NCI-H2196 treated with DMSO at 0.1 percent for 48 hours (cell line): ENCODE results near the gene C3orf38.
"Not testable (repeated sequence)": the region's sequence is repeated elsewhere in the genome, so short reads cannot be mapped to it uniquely, and the experiment has no call there.

Experiments used
- DNase-seq: peaks from one replicate; lab custom pipeline; 2025; ENCODE audit not compliant: unreplicated experiment; lab: John Stamatoyannopoulos, UW

Gene C3orf38

DNA sequence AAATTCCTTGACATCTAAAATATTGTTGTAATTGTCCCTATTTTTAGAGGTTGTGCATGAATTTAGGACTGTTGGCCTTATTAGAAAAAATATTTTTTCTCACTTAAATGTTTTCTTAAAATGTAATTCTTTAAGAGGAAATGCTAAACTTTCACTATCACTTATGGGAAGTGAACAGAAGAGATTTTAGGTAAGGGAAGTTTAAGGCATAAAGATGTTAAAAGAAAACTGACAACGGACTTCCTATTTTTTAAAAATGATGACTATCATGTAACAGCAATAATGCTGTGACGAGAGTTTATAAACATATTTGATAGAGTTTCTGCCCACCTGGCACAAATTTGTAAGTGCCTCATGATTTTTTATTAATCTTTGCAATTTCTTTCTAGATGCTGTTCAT lies 3.1 kb downstream of the C3orf38 start:
- no peak for DNase-seq

DNA sequence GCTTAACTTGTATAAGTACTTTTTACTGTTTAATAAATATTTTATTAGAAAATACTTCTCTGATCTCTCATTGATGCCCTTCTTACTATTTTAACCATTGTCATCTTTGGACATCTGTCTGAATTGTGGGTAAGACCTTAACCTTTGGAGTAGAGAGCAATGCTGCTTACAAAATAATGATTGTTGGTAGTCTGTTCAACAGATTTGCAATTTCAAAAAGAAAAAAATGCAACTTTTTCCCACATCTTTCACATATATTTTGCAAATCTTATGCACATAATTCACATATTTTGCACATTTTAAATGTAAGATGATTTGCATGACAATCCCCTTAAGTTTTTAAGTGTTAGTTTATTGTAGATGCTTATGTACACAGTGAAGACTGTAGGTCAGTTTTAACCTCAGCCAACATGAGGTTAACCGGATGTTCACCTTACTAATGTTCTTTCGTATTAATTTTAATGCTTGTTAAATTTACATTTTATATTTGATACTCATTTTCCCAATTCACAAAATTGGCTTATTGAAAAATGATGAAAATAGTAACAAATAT lies 16.7 kb downstream of the C3orf38 start:
- DNase-seq, result no peak

DNA sequence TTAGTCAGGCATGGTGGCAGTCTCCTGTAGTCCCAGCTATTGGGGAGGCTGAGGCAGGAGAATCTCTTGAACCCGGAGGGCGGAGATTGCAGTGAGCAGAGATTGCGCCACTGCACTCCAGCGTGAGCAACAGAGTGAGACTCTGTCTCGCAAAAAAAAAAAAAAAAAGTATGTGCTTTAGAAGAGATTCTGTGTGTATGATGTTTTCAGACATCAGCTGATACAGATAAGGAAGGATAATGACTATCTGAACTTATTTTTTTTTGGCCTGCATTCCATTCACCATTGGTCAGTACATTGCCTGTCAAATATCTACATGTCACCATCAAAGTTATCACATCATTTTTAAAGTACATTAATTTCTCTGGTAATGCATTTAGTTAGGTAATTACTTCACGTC lies 17.4 kb downstream of the C3orf38 start:
- DNase-seq, result no peak

DNA sequence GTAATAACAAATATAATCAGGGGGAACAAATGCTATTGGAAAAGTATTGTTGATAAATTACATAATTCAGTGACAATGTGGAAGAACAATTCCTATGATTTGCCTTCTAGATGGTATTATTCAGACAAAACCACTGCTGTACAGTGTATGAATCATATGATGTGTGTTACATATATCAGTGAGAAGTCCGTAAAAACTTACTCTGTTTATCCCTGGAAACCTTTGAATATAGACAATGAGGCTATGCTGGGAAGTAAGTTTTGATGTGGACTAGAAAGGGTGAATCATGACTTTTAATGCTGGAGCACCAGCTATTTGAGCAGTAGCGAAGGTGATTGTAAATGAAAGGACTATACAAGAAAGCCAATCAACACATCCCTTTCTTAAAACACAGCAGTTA lies 17.9 kb downstream of the C3orf38 start:
- DNase-seq, result no peak

DNA sequence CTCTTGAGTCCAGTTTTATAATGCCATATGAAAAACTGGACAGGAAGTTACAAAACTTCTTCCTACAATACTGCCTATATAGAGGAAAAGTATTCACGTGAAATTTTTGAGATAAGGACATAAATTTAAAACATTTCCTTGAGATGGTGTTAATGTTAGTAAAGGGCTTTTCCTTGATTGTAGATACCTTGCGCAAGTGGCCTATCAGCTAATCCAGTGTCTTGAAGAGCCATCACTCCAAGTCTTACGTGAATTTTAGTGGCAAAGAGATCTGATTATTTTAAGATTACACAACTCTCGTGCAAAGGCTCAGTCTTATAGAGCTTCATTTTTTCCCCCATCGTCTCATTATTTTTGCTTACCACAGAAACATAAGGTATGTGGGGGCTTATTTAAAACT lies 18.4 kb downstream of the C3orf38 start:
- DNase-seq, result no peak

DNA sequence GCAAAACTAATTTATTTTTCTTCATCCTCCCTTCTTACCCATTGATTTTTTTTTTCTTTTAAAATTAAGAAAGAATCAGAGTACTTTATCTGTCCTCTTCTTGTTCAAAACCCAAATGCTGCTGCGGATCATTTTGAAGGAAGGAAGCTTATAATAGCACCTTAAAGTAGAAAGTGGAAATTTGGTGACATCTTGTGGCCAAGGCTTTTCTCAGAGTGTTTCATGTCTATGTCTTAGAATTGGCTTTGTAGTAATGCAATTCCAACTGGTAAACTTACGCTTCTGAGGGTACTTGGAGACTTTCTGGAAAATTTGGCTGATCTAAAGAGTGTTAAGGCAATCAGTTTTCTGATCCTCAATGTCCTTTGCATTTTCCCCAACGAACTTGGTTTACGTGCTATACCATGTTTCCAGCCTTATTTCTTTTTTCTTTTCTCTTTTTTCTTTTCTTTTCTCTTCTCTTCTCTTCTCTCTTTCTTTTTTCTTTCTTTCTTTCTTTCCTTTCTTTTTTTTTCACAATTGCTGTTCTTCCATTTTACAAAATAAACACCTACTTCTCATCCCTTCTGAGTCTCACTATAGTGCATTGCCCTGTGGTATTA lies 30.7 kb downstream of the C3orf38 start:
- no peak for DNase-seq

DNA sequence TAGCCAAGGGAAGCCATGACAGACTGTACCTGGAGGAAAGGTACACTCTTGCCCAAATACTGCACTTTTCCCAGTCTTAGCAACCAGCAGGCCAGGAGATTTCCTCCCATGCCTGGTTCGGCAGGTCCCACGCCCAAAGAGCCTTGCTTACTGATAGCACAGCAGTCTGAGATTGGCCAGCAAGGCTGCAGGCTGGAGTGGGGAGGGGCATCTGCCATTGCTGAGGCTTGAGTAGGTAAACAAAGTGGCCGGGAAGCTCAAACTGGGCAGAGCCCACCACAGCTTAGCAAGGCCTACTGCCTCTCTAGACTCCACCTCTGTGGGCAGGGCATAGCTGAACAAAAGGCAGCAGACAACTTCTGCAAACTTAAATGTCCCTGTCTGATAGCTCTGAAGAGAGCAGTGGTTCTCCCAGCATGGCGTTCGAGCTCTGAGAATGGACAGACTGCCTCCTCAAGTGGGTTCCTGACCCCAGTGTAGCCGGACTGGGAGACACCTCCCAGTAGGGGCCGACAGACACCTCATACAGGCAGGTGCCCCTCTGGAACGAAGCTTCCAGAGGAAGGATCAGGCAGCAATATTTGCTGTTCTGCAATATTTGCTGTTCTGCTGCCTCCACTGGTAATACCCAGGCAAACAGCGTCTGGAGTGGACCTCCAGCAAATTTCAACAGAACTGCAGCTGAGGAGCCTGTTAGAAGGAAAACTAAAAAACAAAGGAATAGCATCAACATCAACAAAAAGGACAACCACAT lies 32.6 kb downstream of the C3orf38 start:
- not testable (repeated sequence) for DNase-seq

DNA sequence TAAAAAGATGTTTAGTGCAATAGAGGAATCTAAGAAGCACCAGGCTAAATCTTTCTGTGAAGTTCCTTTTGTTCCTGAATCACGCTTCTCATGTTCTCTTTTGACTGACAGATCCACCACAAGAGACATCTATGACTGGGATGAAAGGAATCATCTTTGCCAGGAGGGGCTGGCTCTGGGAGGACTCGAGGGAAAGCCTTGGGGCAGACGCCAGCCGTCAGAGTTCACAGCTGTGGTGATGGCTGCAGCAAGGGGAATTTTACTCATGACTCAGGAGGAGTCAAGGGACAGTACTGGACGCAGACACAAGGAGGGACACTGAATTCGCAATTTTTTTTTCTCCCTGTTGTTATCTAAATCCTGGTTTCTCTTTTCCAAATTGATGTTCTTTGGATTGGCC lies 38.7 kb downstream of the C3orf38 start:
- DNase-seq, result no peak

DNA sequence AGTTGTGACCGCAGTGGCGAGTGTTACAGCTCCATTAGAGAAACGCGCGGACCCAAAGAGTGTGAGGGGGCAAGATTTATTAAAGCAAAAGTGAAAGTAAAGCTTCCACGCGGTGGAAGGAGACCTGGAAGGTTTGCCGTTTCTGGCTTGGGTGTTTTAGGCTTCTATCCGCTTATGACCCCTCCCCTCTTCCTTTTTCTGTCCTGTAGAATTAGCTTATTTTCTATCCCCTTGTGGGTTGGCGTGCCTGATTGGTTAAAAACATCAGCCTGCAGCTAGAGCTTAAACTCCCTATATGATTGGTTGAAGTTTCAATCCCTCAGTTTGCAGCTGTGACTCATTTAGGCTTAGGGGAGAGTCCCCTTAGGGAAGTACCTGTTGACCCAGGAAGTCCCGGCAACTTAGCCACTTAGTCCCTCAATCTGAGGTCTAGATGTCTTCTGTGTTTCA lies 39.6 kb downstream of the C3orf38 start:
- DNase-seq, result no peak

DNA sequence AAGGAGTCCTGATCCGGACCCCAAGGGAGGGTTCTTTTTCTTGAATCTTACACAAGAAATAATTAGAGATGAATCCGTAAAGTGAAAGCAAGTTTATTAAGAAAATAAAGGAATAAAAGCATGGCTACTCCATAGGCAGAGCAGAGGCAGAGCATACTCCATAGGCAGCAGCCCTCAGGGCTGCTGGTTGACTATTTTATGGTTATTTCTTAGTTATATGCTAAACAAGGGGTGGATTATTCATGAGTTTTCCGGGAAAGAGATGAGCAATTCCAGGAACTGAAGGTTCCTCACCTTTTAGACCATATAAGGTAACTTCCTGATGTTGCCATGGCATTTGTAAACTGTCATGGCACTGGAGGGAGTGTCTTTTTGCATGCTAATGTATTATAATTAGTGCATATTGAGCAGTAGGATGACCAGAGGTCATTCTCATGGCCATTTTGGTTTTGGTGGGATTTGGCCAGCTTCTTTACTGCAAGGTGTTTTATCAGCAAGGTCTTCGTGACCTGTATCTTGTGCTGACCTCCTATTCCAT lies 42.2 kb downstream of the C3orf38 start:
- DNase-seq, result no peak

DNA sequence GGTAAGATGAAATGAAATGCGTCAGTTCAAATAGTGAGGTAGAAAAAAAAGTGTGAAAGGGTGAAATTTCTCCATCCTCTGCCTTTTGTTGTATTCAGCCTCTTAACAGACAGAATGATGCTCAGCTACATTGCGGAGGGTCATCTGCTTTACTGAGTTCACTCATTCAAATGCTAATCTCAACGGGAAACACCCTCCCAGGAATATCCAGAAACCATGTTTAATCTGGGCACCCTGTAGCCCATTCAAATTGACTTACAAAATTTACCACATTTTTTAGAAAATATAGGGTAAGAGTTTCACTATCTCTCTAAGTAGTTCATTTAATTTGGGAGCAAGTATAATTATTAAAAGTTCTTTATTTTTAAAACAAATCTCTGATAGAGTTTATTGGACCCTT lies 42.9 kb downstream of the C3orf38 start:
- DNase-seq, result no peak

DNA sequence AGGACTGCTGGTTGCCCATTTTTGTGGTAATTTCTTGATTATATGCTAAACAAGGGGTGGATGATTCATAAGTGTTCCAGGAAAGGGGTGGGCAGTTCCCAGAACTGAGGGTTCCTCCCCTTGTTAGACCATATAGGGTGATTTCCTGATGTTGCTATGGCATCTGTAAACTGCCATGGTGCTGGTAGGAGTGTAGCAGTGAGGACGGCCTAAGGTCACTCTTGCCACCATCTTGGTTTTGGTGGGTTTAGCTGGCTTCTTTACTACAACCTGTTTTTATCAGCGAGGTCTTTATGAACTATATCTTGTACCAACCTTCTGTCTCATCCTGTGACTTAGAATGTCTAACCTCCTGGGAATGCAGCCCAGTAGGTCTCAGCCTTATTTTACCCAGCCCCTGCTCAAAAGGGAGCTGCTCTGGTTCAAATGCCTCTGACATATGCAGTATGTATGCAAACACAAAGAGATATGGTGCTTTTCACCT lies 46.2 kb downstream of the C3orf38 start:
- no peak for DNase-seq

DNA sequence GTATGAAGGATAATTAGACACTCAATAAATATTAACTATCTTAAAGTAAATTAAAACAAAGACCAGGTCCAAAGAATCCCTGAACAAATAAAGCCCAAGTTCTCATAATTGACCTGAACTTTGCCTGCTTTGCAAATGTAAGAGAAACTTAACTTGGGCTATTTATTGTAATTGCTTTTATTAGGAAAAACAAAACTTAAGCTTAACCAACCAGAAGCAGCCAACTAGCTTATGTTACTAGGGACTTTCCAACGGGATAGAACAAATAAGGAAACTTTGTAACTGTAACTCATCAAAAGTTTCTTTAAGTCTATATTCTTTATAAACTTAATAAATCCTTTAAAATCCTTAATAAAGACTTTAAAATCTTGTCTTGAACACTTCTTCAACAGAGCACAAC lies 48.4 kb downstream of the C3orf38 start:
- no peak for DNase-seq

DNA sequence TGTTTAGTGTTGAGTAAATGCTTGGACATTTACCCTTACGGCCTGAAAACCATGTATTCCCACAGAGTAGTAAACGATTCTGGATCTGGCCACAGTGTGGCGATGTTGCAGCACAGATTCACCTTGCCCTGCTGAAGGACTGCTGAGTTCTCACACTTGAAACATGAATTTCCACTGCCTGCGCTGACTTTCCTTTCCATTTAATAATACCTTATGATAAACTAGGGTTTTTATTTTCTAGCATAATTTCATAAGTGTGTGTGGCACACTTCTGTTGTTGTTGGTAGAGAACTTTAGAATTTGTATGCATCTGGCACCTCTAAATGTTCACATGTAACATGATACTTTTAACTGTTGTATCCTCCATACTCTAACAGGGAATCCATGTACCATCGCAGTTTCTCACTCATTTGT lies 53.9 kb downstream of the C3orf38 start:
- no peak for DNase-seq
